ENCODE results near the gene PCDHA7.
"Not testable (repeated sequence)": the region's sequence is repeated elsewhere in the genome, so short reads cannot be mapped to it uniquely, and the experiment has no call there.

PCDHA7 gene

DNA sequence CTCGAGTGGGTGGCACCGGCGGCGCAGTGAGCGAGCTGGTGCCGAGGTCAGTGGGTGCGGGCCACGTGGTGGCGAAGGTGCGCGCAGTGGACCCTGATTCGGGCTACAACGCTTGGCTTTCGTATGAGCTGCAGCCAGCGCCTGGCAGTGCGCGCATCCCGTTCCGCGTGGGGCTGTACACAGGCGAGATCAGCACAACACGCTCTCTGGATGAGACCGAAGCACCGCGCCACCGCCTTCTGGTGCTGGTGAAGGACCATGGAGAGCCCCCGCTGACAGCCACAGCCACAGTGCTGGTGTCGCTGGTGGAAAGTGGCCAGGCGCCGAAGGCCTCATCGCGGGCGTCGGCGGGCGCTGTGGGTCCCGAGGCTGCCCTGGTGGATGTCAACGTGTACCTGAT, 10.6 kb upstream of the PCDHA7 start:
- no peak for DNase-seq (ENCODE audit: low read depth)

DNA sequence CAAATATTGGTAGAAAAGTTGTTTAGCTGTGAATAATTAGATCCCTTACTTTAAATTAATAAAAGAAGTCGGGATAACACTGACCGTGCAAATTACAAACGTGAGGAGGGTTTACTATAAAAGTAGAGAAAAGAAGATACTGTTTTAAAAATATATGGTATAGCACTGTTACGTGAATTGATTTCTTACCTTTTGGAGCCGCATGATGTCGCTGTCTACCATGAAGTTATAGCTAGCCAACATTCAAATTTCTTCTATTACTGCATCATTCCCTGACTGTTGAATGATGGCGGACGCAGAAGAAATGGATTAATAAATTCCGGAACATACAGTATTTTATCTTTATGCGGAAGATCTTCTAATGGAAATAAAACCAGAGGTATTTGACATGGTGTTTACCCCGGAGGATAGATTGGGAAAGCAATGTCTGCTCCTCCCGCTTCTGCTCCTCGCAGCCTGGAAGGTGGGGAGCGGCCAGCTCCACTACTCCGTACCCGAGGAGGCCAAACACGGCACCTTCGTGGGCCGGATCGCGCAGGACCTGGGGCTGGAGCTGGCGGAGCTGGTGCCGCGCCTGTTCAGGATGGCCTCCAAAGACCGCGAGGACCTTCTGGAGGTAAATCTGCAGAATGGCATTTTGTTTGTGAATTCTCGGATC, 6.2 kb upstream of the PCDHA7 start, which contains the start of gene PCDHA6:
Gene PCDHA6 (plus strand): TSS at position 257 of the 658 bp plus-strand sequence. CDS start 132 bp downstream, at position 389.
- DNase-seq (ENCODE audit: low read depth), result no peak

GRCh38 chr5:140828362-140828737, 5.7 kb upstream of the PCDHA7 start:
- no peak for DNase-seq (ENCODE audit: low read depth)

GRCh38 chr5:140829511-140830501, 4.3 kb upstream of the PCDHA7 start:
- not testable (repeated sequence) for DNase-seq (ENCODE audit: low read depth)

DNA sequence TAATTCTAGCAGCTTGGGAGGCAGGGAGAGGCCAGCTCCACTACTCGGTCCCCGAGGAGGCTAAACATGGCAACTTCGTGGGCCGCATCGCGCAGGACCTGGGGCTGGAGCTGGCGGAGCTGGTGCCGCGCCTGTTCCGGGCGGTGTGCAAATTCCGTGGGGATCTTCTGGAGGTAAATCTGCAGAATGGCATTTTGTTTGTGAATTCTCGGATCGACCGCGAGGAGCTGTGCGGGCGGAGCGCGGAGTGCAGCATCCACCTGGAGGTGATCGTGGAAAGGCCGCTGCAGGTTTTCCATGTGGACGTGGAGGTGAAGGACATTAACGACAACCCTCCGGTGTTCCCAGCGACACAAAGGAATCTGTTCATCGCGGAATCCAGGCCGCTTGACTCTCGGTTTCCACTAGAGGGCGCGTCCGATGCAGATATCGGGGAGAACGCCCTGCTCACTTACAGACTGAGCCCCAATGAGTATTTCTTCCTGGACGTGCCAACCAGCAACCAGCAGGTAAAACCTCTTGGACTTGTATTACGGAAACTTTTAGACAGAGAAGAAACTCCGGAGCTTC, 455 bp downstream of the PCDHA7 start:
- DNase-seq (ENCODE audit: low read depth), result not testable (repeated sequence)

GRCh38 chr5:140835622-140836510, 1.8 kb downstream of the PCDHA7 start:
- DNase-seq (ENCODE audit: low read depth), result no peak

DNA sequence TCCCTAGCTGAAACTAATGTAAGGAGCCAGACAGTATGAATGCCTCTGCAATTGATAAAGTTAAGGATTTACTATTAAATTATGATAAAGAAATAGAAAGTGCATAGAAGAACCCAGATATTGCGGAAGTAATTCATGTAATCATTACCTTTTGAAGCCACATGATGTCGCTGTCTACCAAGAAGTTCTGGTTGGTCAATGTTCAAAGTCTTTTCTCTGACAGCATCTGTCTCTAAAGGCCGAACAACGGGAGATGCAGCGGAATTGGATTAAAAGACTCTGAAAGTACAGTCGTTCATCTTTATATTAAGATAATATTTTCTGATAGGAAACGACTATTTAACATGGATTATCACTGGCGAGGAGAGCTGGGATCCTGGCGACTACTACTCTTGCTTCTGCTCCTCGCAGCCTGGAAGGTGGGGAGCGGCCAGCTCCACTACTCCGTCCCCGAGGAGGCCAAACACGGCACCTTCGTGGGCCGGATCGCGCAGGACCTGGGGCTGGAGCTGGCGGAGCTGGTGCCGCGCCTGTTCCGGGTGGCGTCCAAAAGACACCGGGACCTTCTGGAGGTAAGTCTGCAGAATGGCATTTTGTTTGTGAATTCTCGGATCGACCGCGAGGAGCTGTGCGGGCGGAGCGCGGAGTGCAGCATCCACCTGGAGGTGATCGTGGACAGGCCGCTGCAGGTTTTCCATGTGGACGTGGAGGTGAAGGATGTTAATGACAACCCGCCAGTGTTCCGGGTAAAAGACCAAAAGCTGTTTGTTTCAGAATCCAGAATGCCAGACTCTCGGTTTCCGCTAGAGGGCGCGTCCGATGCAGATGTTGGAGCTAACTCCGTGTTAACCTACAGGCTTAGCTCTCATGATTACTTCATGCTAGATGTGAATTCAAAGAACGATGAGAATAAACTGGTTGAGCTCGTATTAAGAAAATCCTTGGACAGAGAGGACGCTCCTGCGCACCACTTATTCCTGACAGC, 7.2 kb downstream of the PCDHA7 start, which contains the start of gene PCDHA8:
Gene PCDHA8 (plus strand): TSS at position 210 of the 985 bp plus-strand sequence. CDS start 135 bp downstream, at position 345.
- no peak for DNase-seq (ENCODE audit: low read depth)

DNA sequence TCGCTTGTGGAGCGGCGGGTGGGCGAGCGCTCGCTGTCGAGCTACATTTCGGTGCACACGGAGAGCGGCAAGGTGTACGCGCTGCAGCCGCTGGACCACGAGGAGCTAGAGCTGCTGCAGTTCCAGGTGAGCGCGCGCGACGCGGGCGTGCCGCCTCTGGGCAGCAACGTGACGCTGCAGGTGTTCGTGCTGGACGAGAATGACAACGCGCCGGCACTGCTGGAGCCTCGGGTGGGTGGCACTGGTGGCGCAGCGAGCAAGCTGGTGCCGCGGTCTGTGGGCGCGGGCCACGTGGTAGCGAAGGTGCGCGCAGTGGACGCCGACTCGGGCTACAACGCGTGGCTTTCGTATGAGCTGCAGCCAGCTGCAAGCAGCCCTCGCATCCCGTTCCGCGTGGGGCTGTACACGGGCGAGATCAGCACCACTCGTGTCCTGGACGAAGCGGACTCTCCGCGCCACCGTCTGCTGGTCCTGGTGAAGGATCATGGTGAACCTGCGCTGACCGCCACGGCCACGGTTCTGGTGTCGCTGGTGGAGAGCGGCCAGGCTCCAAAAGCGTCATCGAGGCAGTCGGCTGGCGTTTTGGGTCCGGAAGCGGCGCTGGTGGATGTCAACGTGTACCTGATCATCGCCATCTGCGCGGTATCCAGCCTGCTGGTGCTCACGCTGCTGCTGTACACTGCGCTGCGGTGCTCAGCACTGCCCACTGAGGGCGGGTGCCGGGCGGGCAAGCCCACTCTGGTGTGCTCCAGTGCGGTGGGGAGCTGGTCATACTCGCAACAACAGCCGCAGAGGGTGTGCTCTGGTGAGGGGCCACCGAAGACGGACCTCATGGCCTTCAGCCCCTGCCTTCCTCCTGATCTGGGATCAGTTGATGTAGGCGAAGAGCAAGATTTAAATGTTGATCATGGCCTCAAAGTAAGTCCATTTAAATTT, 9.0 kb downstream of the PCDHA7 start:
- DNase-seq (ENCODE audit: low read depth), result no peak

DNA sequence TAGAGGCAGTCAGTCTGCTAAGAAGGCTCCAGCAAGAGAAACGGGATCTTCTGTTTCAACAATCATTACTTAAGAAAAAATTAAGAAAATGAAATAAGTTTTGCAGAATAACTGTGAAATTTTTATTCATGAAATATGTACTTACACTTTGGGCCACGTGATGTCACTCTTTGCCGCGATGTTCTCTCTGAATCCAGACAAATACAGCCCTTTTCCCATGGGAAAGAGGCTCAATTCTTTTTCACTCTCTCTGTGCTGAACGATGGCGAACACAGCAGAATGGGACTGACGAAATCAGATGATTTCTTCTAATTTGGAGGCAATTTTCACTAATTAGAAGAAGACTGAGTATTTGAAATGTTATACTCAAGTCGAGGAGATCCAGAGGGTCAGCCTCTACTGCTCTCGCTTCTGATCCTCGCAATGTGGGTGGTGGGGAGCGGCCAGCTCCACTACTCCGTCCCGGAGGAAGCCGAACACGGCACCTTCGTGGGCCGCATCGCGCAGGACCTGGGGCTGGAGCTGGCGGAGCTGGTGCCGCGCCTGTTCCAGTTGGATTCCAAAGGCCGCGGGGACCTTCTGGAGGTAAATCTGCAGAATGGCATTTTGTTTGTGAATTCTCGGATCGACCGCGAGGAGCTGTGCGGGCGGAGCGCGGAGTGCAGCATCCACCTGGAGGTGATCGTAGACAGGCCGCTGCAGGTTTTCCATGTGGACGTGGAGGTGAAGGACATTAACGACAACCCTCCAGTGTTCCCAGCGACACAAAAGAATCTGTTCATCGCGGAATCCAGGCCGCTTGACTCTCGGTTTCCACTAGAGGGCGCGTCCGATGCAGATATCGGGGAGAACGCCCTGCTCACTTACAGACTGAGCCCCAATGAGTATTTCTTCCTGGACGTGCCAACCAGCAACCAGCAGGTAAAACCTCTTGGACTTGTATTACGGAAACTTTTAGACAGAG, 14.4 kb downstream of the PCDHA7 start, which contains the start of gene PCDHA9:
Gene PCDHA9 (plus strand): TSS at position 244 of the 964 bp plus-strand sequence. CDS start 114 bp downstream, at position 358.
- DNase-seq (ENCODE audit: low read depth), result not testable (repeated sequence)

DNA sequence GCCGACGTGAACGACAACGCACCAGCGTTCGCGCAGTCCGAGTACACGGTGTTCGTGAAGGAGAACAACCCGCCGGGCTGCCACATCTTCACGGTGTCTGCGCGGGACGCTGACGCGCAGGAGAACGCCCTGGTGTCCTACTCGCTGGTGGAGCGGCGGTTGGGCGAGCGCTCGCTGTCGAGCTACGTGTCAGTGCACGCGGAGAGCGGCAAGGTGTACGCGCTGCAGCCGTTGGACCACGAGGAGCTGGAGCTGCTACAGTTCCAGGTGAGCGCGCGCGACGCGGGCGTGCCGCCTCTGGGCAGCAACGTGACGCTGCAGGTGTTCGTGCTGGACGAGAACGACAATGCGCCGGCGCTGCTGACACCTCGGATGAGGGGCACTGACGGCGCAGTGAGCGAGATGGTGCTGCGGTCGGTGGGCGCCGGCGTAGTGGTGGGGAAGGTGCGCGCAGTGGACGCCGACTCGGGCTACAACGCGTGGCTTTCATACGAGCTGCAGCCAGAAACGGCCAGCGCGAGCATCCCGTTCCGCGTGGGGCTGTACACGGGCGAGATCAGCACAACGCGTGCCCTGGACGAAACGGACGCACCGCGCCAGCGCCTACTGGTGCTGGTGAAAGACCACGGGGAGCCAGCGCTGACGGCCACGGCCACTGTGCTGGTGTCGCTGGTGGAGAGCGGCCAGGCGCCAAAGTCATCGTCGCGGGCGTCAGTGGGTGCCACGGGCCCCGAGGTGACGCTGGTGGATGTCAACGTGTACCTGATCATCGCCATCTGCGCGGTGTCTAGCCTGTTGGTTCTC, 16.0 kb downstream of the PCDHA7 start:
- DNase-seq (ENCODE audit: low read depth), result not testable (repeated sequence)

GRCh38 chr5:140855772-140856674, 22.0 kb downstream of the PCDHA7 start, which contains the start of gene PCDHA10:
Gene PCDHA10 (plus strand): TSS chr5:140855897. CDS start chr5:140856049, 152 bp downstream.
- DNase-seq (ENCODE audit: low read depth), result no peak

- DNase-seq (ENCODE audit: low read depth), result no peak
Measured at GRCh38 chr5:140857177-140857986, 23.3 kb downstream of the PCDHA7 start.

DNA sequence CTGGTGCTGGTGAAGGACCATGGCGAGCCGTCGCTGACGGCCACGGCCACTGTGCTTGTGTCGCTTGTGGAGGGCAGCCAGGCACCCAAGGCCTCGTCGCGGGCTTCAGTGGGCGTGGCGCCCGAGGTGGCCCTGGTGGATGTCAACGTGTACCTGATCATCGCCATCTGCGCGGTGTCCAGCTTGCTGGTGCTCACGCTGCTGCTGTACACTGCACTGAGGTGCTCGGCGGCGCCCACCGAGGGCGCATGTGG, 23.8 kb downstream of the PCDHA7 start:
- DNase-seq (ENCODE audit: low read depth), result no peak

- no peak for DNase-seq (ENCODE audit: low read depth)
Measured at GRCh38 chr5:140862441-140863295, 28.6 kb downstream of the PCDHA7 start.
